Cardiac muscle cell (in vitro differentiated cells and primary cell): Measurements from ENCODE around the gene REEP2. TPM values are rescaled to one million over a fixed set of nuclear protein-coding genes. Genes with fewer than 3 reads are reported as not detected.

Experiments
- DNase-seq, 2 donors: peaks; one replicate each; pipeline versions ENCODE4 v3.0.0 to v3.0.0-alpha.2; 2010 to 2017; ENCODE audit warnings: low read depth in 1 of 2, low spot score in 1 of 2
- H3K27ac ChIP-seq: fragments of 200-600 bp; sonication (generic); 2 replicates; pipeline ENCODE4 v1.5.1; 2016
- H3K27me3 ChIP-seq: fragments of 200-600 bp; sonication (generic); 2 replicates; pipeline ENCODE4 v1.6.0; 2016; ENCODE audit warnings: control low read depth
- H3K36me3 ChIP-seq: fragments of 200-600 bp; sonication (generic); 2 replicates; pipeline ENCODE4 v1.5.1; 2016; ENCODE audit warnings: control low read depth
- H3K4me1 ChIP-seq: fragments of 200-600 bp; sonication (generic); 2 replicates; pipeline ENCODE4 v1.8.1; 2017; ENCODE audit warnings: low read depth, mild to moderate bottlenecking, mixed run types
- H3K4me3 ChIP-seq: fragments of 200-600 bp; sonication (generic); 2 replicates; pipeline ENCODE4 v1.5.1; 2016; ENCODE audit warnings: mild to moderate bottlenecking
- H3K9me3 ChIP-seq: fragments of 200-600 bp; sonication (generic); 2 replicates; pipeline ENCODE4 v1.5.1; 2017; ENCODE audit warnings: low read depth, mild to moderate bottlenecking, control low read depth
- CTCF ChIP-seq: IDR thresholded peaks from 2 replicates; pipeline ENCODE4 v1.5.1; 2012; ENCODE audit warnings: low read depth, mild to moderate bottlenecking, low read length
- polyA plus RNA-seq: library from polyadenylated mRNA; unstranded; fragments of >200 nt; fragmentation: Nextera tagmentation; extraction: Ambion mirVana; gene quantifications from 2 replicates; pipeline ENCODE4 v1.2.1, GENCODE V29; 2016
- total RNA-seq: library from RNA; depleted of rRNA; stranded (reverse); fragments of >200 nt; gene quantifications from 2 replicates; pipeline ENCODE4 v1.2.3, GENCODE V29; 2016

REEP2 gene
- total and polyA plus RNA-seq, 2 experiments from 2014 or later, result 46.7 to 56.6 TPM

- Histone ChIP-seq H3K4me3 (peak overlapping the region; percentile 87), H3K4me1 (peaks cover 12% of the 10 kb centered on the region), H3K9me3 (no peaks in the 10 kb centered on the region), H3K36me3 (no peaks in the 10 kb centered on the region), H3K27me3 (peaks cover 15% of the 10 kb centered on the region), H3K27ac (no peak overlapping the region)
- TF ChIP-seq CTCF, result no peak
- no peak for DNase-seq
These were observed 27.5 kb downstream of the REEP2 start for GRCh38 chr5:138466125-138466899.

- Histone ChIP-seq H3K9me3 (no peaks in the 10 kb centered on the region), H3K36me3 (no peaks in the 10 kb centered on the region), H3K27ac (no peak overlapping the region), H3K27me3 (peaks cover 15% of the 10 kb centered on the region), H3K4me1 (peaks cover 11% of the 10 kb centered on the region), H3K4me3 (no peak overlapping the region)
- TF ChIP-seq CTCF, result no peak
- DNase-seq, result peak in 1 of 2 donors; percentile 60
These were observed 28.2 kb downstream of the REEP2 start for GRCh38 chr5:138466900-138467710.

- peak in 1 of 2 donors; percentile 51 for DNase-seq
- no peaks in the 10 kb centered on the region for H3K36me3 ChIP-seq
- H3K27ac ChIP-seq, result no peak overlapping the region
- peaks cover 11% of the 10 kb centered on the region for H3K4me1 ChIP-seq
- H3K9me3 ChIP-seq, result no peaks in the 10 kb centered on the region
- H3K4me3 ChIP-seq, result no peak overlapping the region
- no peak for TF ChIP-seq CTCF
- peaks cover 15% of the 10 kb centered on the region for H3K27me3 ChIP-seq
These were observed 28.9 kb downstream of the REEP2 start for GRCh38 chr5:138467711-138468132.

GRCh38 chr5:138468133-138468965 lies 29.5 kb downstream of the REEP2 start:
- DNase-seq, result peak in 1 of 2 donors; percentile 60
- H3K27ac ChIP-seq, result no peak overlapping the region
- no peak for TF ChIP-seq CTCF
- H3K36me3 ChIP-seq, result no peaks in the 10 kb centered on the region
- H3K9me3 ChIP-seq, result no peaks in the 10 kb centered on the region
- H3K4me3 ChIP-seq, result no peak overlapping the region
- peaks cover 10% of the 10 kb centered on the region for H3K4me1 ChIP-seq
- H3K27me3 ChIP-seq, result peaks cover 15% of the 10 kb centered on the region

GRCh38 chr5:138468966-138469539 lies 30.2 kb downstream of the REEP2 start:
- Histone ChIP-seq H3K36me3 (no peaks in the 10 kb centered on the region), H3K27me3 (peaks cover 15% of the 10 kb centered on the region), H3K4me3 (no peak overlapping the region), H3K27ac (no peak overlapping the region), H3K4me1 (peaks cover 7% of the 10 kb centered on the region), H3K9me3 (no peaks in the 10 kb centered on the region)
- DNase-seq, result peak in 1 of 2 donors; percentile 72
- TF ChIP-seq CTCF, result no peak
